HepG2 (cell line): Measurements from ENCODE around the gene ENC1. TPM values are rescaled to one million over a fixed set of nuclear protein-coding genes. Genes with fewer than 3 reads are reported as not detected.

Source experiments
- AFF4 ChIP-seq: sonication (generic); formaldehyde crosslinking; IDR thresholded peaks from 2 replicates; pipeline ENCODE4 v1.4.0; 2020; ENCODE audit warnings: missing genetic modification reagents
- ARNTL ChIP-seq: sonication (generic); formaldehyde crosslinking; IDR thresholded peaks from 2 replicates; pipeline ENCODE4 v1.4.0; 2020; ENCODE audit warnings: mild to moderate bottlenecking, missing genetic modification reagents
- CAMTA2 ChIP-seq: sonication (generic); formaldehyde crosslinking; IDR thresholded peaks from 2 replicates; pipeline ENCODE4 v1.4.0; 2020; ENCODE audit warnings: mild to moderate bottlenecking, missing genetic modification reagents, borderline replicate concordance
- CC2D1A ChIP-seq: sonication (generic); formaldehyde crosslinking; IDR thresholded peaks from 2 replicates; pipeline ENCODE4 v1.8.1; 2023; ENCODE audit warnings: mild to moderate bottlenecking, missing genetic modification reagents
- CREB3 ChIP-seq: sonication (generic); formaldehyde crosslinking; IDR thresholded peaks from 2 replicates; pipeline ENCODE4 v1.5.0; 2020; ENCODE audit warnings: missing genetic modification reagents
- FUBP1 ChIP-seq: sonication (generic); formaldehyde crosslinking; IDR thresholded peaks from 2 replicates; pipeline ENCODE4 v1.5.1; 2020; ENCODE audit warnings: missing genetic modification reagents, mild to moderate bottlenecking, borderline replicate concordance
- HNRNPK ChIP-seq: fragments of 200-400 bp; formaldehyde crosslinking; IDR thresholded peaks from 2 replicates; pipeline ENCODE4 v1.6.1; 2018; ENCODE audit warnings: low read length, low read depth, moderate library complexity, mild to moderate bottlenecking; ENCODE audit not compliant: poor library complexity, severe bottlenecking
- IRX3 ChIP-seq: sonication (generic); formaldehyde crosslinking; IDR thresholded peaks from 2 replicates; pipeline ENCODE4 v1.8.1; 2023; ENCODE audit warnings: mild to moderate bottlenecking, low read depth, missing genetic modification reagents, borderline replicate concordance
- KDM5A ChIP-seq: fragments of 200-600 bp; sonication (generic); IDR thresholded peaks from 2 replicates; pipeline ENCODE4 v1.7.0; 2018; ENCODE audit warnings: antibody characterized with exemption, mild to moderate bottlenecking, low read length, borderline replicate concordance
- MBD4 ChIP-seq: IDR thresholded peaks from 2 replicates; pipeline ENCODE4 v1.6.1; 2012; ENCODE audit warnings: low read length, inconsistent platforms, borderline replicate concordance
- PHF8 ChIP-seq: sonication (generic); formaldehyde crosslinking; IDR thresholded peaks from 2 replicates; pipeline ENCODE4 v1.5.0; 2020; ENCODE audit warnings: missing genetic modification reagents
- POLR2G ChIP-seq: fragments of 200-400 bp; formaldehyde crosslinking; IDR thresholded peaks from 2 replicates; pipeline ENCODE4 v1.6.1; 2018; ENCODE audit warnings: mild to moderate bottlenecking, low read depth, low read length, moderate library complexity
- SAP130 ChIP-seq: IDR thresholded peaks from 2 replicates; pipeline ENCODE4 v1.6.1; 2016; ENCODE audit warnings: low read depth
- TAF1 ChIP-seq: sonication (generic); formaldehyde crosslinking; IDR thresholded peaks from 2 replicates; pipeline ENCODE4 v1.4.0; 2020; ENCODE audit warnings: missing genetic modification reagents
- THRA ChIP-seq: sonication (generic); formaldehyde crosslinking; IDR thresholded peaks from 2 replicates; pipeline ENCODE4 v1.4.0; 2020; ENCODE audit warnings: missing genetic modification reagents, borderline replicate concordance
- ZBTB7B ChIP-seq: sonication (generic); formaldehyde crosslinking; IDR thresholded peaks from 2 replicates; pipeline ENCODE4 v1.4.0; 2020; ENCODE audit warnings: missing genetic modification reagents
- ZFP36 ChIP-seq: fragments of 150-350 bp; IDR thresholded peaks from 2 replicates; pipeline ENCODE4 v1.6.1; 2018; ENCODE audit warnings: borderline replicate concordance, low read length, low read depth; ENCODE audit not compliant: partially characterized antibody
- ZFY ChIP-seq: sonication (generic); formaldehyde crosslinking; IDR thresholded peaks from 2 replicates; pipeline ENCODE4 v1.4.0; 2020; ENCODE audit warnings: missing genetic modification reagents
- ZNF333 ChIP-seq: sonication (generic); formaldehyde crosslinking; IDR thresholded peaks from 2 replicates; pipeline ENCODE4 v1.4.0; 2020; ENCODE audit warnings: mild to moderate bottlenecking, missing genetic modification reagents, borderline replicate concordance
- ZNF382 ChIP-seq: sonication (generic); formaldehyde crosslinking; IDR thresholded peaks from 2 replicates; pipeline ENCODE4 v1.5.0; 2020; ENCODE audit warnings: missing genetic modification reagents, mild to moderate bottlenecking, borderline replicate concordance
- polyA plus RNA-seq, 8 experiments: library from polyadenylated mRNA; depleted of rRNA in 3 of 8; stranded (reverse) in 7 of 8; unstranded in 1 of 8; fragments of >200 nt; fragmentation: Illumina TruSeq in 4 of 8; extraction: Trizol in 4 of 8; gene quantifications; 2 replicates each; pipeline versions ENCODE4 v1.2.1 to v1.2.3, GENCODE V29; 2011 to 2016; ENCODE audit warnings: low read depth in 4 of 8, missing spikeins in 1 of 8, mixed read lengths in 1 of 8; ENCODE audit not compliant: insufficient read depth in 1 of 8
- total RNA-seq, 5 experiments: library from RNA; depleted of rRNA; stranded (reverse); fragments of >200 nt; fragmentation: Illumina TruSeq; extraction: Trizol; gene quantifications; 2 replicates each; pipeline ENCODE4 v1.2.3, GENCODE V29; 2016; ENCODE audit warnings: low read depth in 1 of 5

Gene ENC1
- total and polyA plus RNA-seq, 2 of the 13 experiments (the other 11 are each of a cell fraction or from before 2014, with no cell fraction given): 63.8 to 64.4 TPM

GRCh38 chr5:74638970-74639806 lies 1.3 kb downstream of the ENC1 start (continued):
- TF ChIP-seq CREB3 (no peak), SAP130 (CRISPR knock-in tag) (peak; percentile 27), IRX3 (CRISPR knock-in tag) (0 out of 2 replicates have a peak, but pooled peaks have one; percentile 4), KDM5A (0 out of 2 replicates have a peak, but pooled peaks have one; percentile 17), CAMTA2 (CRISPR knock-in tag) (no peak), TAF1 (CRISPR knock-in tag) (0 out of 2 replicates have a peak, but pooled peaks have one; percentile 17), ZFP36 (no peak), PHF8 (peak; percentile 28; the same call in 1 of the 2 replicates), POLR2G (0 out of 2 replicates have a peak, but pooled peaks have one; percentile 11), FUBP1 (CRISPR knock-in tag) (no peak), HNRNPK (no peak), AFF4 (CRISPR knock-in tag) (0 out of 2 replicates have a peak, but pooled peaks have one; percentile 27), THRA (CRISPR knock-in tag) (no peak), ZFY (CRISPR knock-in tag) (no peak), ZNF333 (no peak), CC2D1A (CRISPR knock-in tag) (no peak), ZBTB7B (0 out of 2 replicates have a peak, but pooled peaks have one; percentile 25), ARNTL (CRISPR knock-in tag) (0 out of 2 replicates have a peak, but pooled peaks have one; percentile 29), MBD4 (peak; percentile 23; the same call in 1 of the 2 replicates), ZNF382 (no peak)
